Epithelial cell of alveolus of lung (primary cell): Measurements from ENCODE around the gene GZMM. TPM values are rescaled to one million over a fixed set of nuclear protein-coding genes. Genes with fewer than 3 reads are reported as not detected.

Experiments used
- total RNA-seq: library from RNA; depleted of rRNA; stranded (reverse); fragments of >200 nt; gene quantifications from 2 replicates; pipeline ENCODE4 v1.2.1, GENCODE V29; 2015

GZMM gene
- 1.1 TPM in 1 of 2 replicates, not detected in the other for total RNA-seq

GRCh38 chr19:543910-544608 is at the start of gene GZMM:
Gene GZMM, plus strand, starts transcription at chr19:544053. Its CDS starts 19 bp downstream, at chr19:544072.

GRCh38 chr19:496112-496665 is 47.7 kb upstream of the GZMM start, which contains the start of gene MADCAM1:
Gene MADCAM1, plus strand, starts transcription at chr19:496486. Its CDS starts 14 bp downstream, at chr19:496500.

DNA sequence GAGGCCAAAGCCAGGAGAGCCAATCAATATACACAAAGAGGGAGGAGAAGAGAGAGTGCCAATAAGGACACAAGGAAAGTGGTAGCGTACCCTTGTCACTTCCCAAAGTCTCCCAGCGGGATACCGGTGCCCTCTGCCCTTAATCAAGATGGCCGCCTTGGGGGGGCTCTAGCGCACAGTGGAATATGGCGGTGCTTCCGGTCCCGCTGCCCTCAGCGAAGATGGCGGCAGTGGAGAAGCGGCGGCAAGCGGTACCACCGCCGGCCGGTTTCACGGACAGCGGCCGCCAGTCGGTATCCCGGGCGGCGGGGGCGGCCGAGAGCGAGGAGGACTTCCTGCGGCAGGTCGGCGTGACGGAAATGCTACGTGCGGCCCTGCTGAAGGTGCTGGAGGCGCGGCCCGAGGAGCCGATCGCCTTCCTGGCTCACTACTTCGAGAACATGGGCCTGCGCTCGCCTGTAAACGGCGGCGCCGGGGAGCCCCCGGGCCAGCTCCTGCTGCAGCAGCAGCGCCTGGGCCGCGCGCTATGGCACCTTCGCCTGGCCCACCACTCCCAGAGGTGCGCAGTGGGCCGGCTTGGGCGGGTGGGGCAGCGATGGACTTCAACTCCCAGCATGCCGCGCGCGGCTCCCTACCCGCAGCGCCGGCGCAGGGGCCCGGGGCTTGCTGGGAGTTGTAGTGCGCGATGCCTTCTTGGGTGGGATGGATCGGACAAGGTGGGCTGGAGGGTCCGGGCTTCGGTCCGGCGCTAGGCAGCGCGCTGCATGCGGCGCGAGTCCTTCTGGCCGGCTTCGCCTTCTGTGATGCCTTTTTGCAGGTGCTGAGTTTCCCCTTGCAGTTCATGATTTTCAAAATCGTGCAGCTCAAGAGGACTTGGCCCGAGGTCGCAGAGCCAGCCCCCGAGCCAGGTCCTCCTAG is 36.3 kb upstream of the GZMM start, which contains the start of gene TPGS1:
Gene TPGS1 (plus strand): TSS at position 212 of the 918 bp plus-strand sequence. CDS start 10 bp downstream, at position 222.

DNA sequence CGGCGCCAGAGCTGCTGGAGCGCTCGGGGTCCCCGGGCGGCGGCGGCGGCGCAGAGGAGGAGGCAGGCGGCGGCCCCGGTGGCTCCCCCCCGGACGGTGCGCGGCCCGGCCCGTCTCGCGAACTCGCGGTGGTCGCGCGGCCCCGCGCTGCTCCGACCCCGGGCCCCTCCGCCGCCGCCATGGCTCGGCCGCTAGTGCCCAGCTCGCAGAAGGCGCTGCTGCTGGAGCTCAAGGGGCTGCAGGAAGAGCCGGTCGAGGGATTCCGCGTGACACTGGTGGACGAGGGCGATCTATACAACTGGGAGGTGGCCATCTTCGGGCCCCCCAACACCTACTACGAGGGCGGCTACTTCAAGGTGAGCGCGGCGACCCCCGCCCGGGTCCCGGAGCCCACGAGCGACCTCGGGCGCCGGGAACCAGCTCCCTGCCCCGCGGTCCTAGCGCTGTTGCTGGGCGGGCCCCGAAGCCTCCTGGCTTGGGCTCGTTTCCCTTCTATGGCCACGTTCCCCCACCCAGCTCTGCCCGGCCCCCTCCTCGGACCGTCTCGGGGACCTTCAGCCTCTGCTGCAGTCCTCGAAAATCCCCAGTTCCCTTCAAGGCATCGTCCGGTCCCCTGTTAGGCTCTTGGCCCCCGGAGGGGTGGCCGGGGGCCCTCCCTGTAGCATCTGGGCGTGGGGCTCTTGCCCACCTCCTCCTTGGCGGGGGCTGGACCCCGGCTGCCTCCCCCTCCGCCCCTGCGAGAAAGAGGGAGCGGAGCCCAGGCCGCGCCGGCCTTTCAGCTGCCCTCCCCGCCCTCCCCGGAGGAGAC is 11.9 kb upstream of the GZMM start, which contains the start of gene CDC34:
Gene CDC34 (plus strand): TSS at position 8 of the 808 bp plus-strand sequence. CDS start 172 bp downstream, at position 180.

GRCh38 chr19:572140-572742 is 28.4 kb downstream of the GZMM start, which contains the start of gene BSG:
Gene BSG, plus strand, starts transcription at chr19:572596. Its CDS starts 39 bp downstream, at chr19:572635.

GRCh38 chr19:589693-590395 is 46.0 kb downstream of the GZMM start, which contains the start of gene HCN2:
Gene HCN2, plus strand, starts transcription at chr19:589881. Its CDS starts 65 bp downstream, at chr19:589946.

Other genes starting within 250 kb of the GZMM start
- 15.6 and 47.8 TPM in 2 replicates for gene MIER2, start 199.3 kb upstream of the GZMM start, total RNA-seq
- gene C2CD4C, start 134.9 kb upstream of the GZMM start, total RNA-seq: 0.13 and 0.64 TPM in 2 replicates
- gene SHC2, start 83.0 kb upstream of the GZMM start, total RNA-seq: 0.91 and 9.1 TPM in 2 replicates
- not detected in 2 replicates for gene MADCAM1, start 47.6 kb upstream of the GZMM start, total RNA-seq
- gene TPGS1, start 36.6 kb upstream of the GZMM start, total RNA-seq: 34.6 and 75.3 TPM in 2 replicates
- 79.0 and 83.1 TPM in 2 replicates for gene CDC34, start 12.3 kb upstream of the GZMM start, total RNA-seq
- gene BSG, start 28.5 kb downstream of the GZMM start, total RNA-seq: 749 and 1,031 TPM in 2 replicates
- gene HCN2, start 45.8 kb downstream of the GZMM start, total RNA-seq: 1.6 and 2.7 TPM in 2 replicates
- gene POLRMT, start 89.5 kb downstream of the GZMM start, total RNA-seq: 35.1 and 36.3 TPM in 2 replicates
- not detected in 2 replicates for gene FGF22, start 95.8 kb downstream of the GZMM start, total RNA-seq
- 57.8 and 95.7 TPM in 2 replicates for gene RNF126, start 119.2 kb downstream of the GZMM start, total RNA-seq
- gene FSTL3, start 132.3 kb downstream of the GZMM start, total RNA-seq: 118 and 238 TPM in 2 replicates
- 1.9 TPM in 1 of 2 replicates, not detected in the other for gene PRSS57, start 151.4 kb downstream of the GZMM start, total RNA-seq
- 15.9 and 83.0 TPM in 2 replicates for gene PALM, start 164.9 kb downstream of the GZMM start, total RNA-seq
- gene MISP, start 207.1 kb downstream of the GZMM start, total RNA-seq: 3.2 TPM in 2 replicates